Stomach (tissue), 19 donors: ENCODE data around the gene SLC35F2. TPM values are rescaled to one million over a fixed set of nuclear protein-coding genes. Genes with fewer than 3 reads are reported as not detected.
"Not testable (repeated sequence)": the region's sequence is repeated elsewhere in the genome, so short reads cannot be mapped to it uniquely, and the experiment has no call there.

Experiments
- DNase-seq, 2 donors: peaks; one replicate each; pipeline versions ENCODE4 v3.0.0 to v3.0.0-alpha.2; 2013 to 2019
- H3K27ac ChIP-seq, 5 donors: fragments of 200-600 bp in 4 of 5; sonication (generic) in 4 of 5; one replicate each; pipeline ENCODE4 v1.5.1; 2013 to 2019; ENCODE audit warnings: mild to moderate bottlenecking in 1 of 5, moderate library complexity in 1 of 5
- H3K27me3 ChIP-seq, 3 donors: fragments of 200-600 bp; sonication (generic); one replicate each; pipeline ENCODE4 v1.5.1; 2017 to 2019; ENCODE audit warnings: mixed run types in 1 of 3
- H3K36me3 ChIP-seq, 4 donors: fragments of 200-600 bp; sonication (generic); 1 replicate in 3 of 4; 2 replicates in 1 of 4; pipeline ENCODE4 v1.5.1; 2016 to 2019
- H3K4me1 ChIP-seq, 4 donors: fragments of 200-600 bp; sonication (generic); one replicate each; pipeline ENCODE4 v1.5.1; 2016 to 2019
- H3K4me3 ChIP-seq, 4 donors: fragments of 200-600 bp; sonication (generic) in 3 of 4; one replicate each; pipeline ENCODE4 v1.5.1; 2016 to 2019; ENCODE audit warnings: mild to moderate bottlenecking in 1 of 4
- H3K9me3 ChIP-seq, 4 donors: fragments of 200-600 bp; sonication (generic); one replicate each; pipeline ENCODE4 v1.5.1; 2016 to 2019
- CTCF ChIP-seq, 7 experiments: fragments of 450-650 bp in 4 of 7; fragments of 200-600 bp in 3 of 7; sonication (generic) in 3 of 7; IDR thresholded peaks; one replicate each; pipeline ENCODE4 v1.5.1; 2016 to 2019; ENCODE audit warnings: antibody characterized with exemption in 7 of 7, control low read depth in 2 of 7, mild to moderate bottlenecking in 1 of 7
- EP300 ChIP-seq: sonication (generic); formaldehyde crosslinking; IDR thresholded peaks from one replicate; pipeline ENCODE4 v1.6.1; 2017; ENCODE audit warnings: antibody characterized with exemption
- POLR2A ChIP-seq, 4 donors: fragments of 450-650 bp; IDR thresholded peaks; one replicate each; pipeline ENCODE4 v1.6.1; 2016; ENCODE audit warnings: antibody characterized with exemption in 4 of 4, control low read depth in 2 of 4, mild to moderate bottlenecking in 1 of 4, moderate library complexity in 1 of 4
- POLR2AphosphoS5 ChIP-seq, 3 donors: sonication (generic); formaldehyde crosslinking; IDR thresholded peaks; one replicate each; pipeline ENCODE4 v1.6.1; 2016; ENCODE audit warnings: antibody characterized with exemption in 3 of 3
- WGBS, 5 donors: extraction: QIAGEN DNeasy Blood & Tissue Kit in 3 of 5; methylation state at CpG; one replicate each; pipeline versions ENCODE4 v1.1.5 to v1.1.7; 2013 to 2018; 5-methylcytosine and 5-hydroxymethylcytosine counted together
- intact Hi-C: fragments of 100-400 bp; cut with DNase I; formaldehyde crosslinking; loops from one replicate; pipeline ENCODE4 v1.15.1; 2023; ENCODE audit warnings: low total_unique reads
- long read RNA-seq, 10 donors: transcript quantifications; one replicate each; lab custom pipeline, GENCODE V29; 2026
- polyA plus RNA-seq, 3 donors: library from polyadenylated mRNA; stranded (reverse); fragments of 200-250 nt; gene quantifications; one replicate each; pipeline ENCODE4 v1.2.3, GENCODE V29; 2013
- total RNA-seq, 5 donors: library from RNA; depleted of rRNA; stranded (reverse); fragments of >200 nt; gene quantifications; one replicate each; pipeline versions ENCODE4 v1.1.0 to v1.2.3, GENCODE V29; 2014 to 2016
- donor health status: healthy with polysubstance abuse.
- donor health status: Bipolar disorder and iron deficiency.
- donor health status: healthy.

SLC35F2 gene
- 10 to 100 TPM in 2 of 5 donors, 1 to 10 TPM in 3; 1.8 to 21.2 (median 9.4) TPM for total RNA-seq
- 1 to 10 TPM; 5.1 to 8.7 (median 5.8) TPM for polyA plus RNA-seq
- long read RNA-seq, donor 1, result 0 reads
- long read RNA-seq, donor 2, partial matches to known transcripts, result 0 of 2 reads
- long read RNA-seq, donor 2, other reads (novel, unspliced or antisense), result 0 of 2 reads
- long read RNA-seq, donor 3, partial matches to known transcripts, result 0 of 2 reads
- long read RNA-seq, donor 3, other reads (novel, unspliced or antisense), result 0 of 2 reads
- long read RNA-seq, donor 4, result 0 reads
- long read RNA-seq, donor 5, partial matches to known transcripts, result 0 of 2 reads
- long read RNA-seq, donor 5, other reads (novel, unspliced or antisense), result 0 of 2 reads
- long read RNA-seq, donor 6, partial matches to known transcripts, result 0 of 4 reads
- long read RNA-seq, donor 6, other reads (novel, unspliced or antisense), result 0 of 4 reads
- long read RNA-seq, donor 7, result 0 reads
- long read RNA-seq, donor 8, partial matches to known transcripts, result 0 of 1 reads
- long read RNA-seq, donor 8, other reads (novel, unspliced or antisense), result 0 of 1 reads
- long read RNA-seq, donor 9, partial matches to known transcripts, result 148 of 149 reads
- long read RNA-seq, donor 9, other reads (novel, unspliced or antisense), result 0 of 149 reads
- long read RNA-seq, donor 10, partial matches to known transcripts, result 0 of 1 reads
- long read RNA-seq, donor 10, other reads (novel, unspliced or antisense), result 0 of 1 reads

- no peaks in the 10 kb centered on the region for H3K27me3 ChIP-seq
- H3K36me3 ChIP-seq, result no peaks in the 10 kb centered on the region
- peak; percentile 78 to 85 for DNase-seq
- WGBS, 5 donors, result 0 to 1% (median 0%) methylated on average over 37 to 73 of the region's 73 CpGs
- TF ChIP-seq POLR2AphosphoS5 (IDR thresholded peaks at IDR 0.05), result peak in 2 of 3 donors; percentile 32 to 69
- no peak for TF ChIP-seq EP300
- H3K4me3 ChIP-seq, result peak within 1 kb of the TSS; percentile 73 to 85 (median 76)
- H3K4me1 ChIP-seq, result peaks cover 0 to 32% (median 25%) of the 10 kb centered on the region in 4 donors
- peak within 1 kb of the TSS; percentile 67 to 84 (median 83) for H3K27ac ChIP-seq
- no peaks in the 10 kb centered on the region for H3K9me3 ChIP-seq
- intact Hi-C loops, result no loop called here
Observed at GRCh38 chr11:107858217-107859070, at the start of gene SLC35F2. TSS of gene SLC35F2 (minus strand) at chr11:107858787. CDS start at chr11:107858767, 20 bp downstream.

GRCh38 chr11:107908211-107908610, 49.6 kb upstream of the SLC35F2 start:
- Histone ChIP-seq H3K9me3 (no peaks in the 10 kb centered on the region), H3K27ac (no peak overlapping the region), H3K4me1 (no peaks in the 10 kb centered on the region), H3K36me3 (no peaks in the 10 kb centered on the region), H3K4me3 (no peak overlapping the region), H3K27me3 (peaks cover 0 to 12% (median 6%) of the 10 kb centered on the region in 3 donors)
- intact Hi-C loops, result no loop called here
- no peak for DNase-seq
- 71 to 76% (median 73%) methylated on average over 23 of the region's 23 CpGs for WGBS, 5 donors
- TF ChIP-seq CTCF (IDR thresholded peaks at IDR 0.05) (no peak), POLR2A (IDR thresholded peaks at IDR 0.05) (no peak), EP300 (no peak), POLR2AphosphoS5 (IDR thresholded peaks at IDR 0.05) (no peak)

- TF ChIP-seq POLR2AphosphoS5 (IDR thresholded peaks at IDR 0.05) (no peak), CTCF (IDR thresholded peaks at IDR 0.05) (peak in 3 of 7 experiments; percentile 24 to 53 (median 40))
- no peaks in the 10 kb centered on the region for H3K36me3 ChIP-seq
- no peak overlapping the region for H3K4me3 ChIP-seq
- no peaks in the 10 kb centered on the region for H3K4me1 ChIP-seq
- no peak overlapping the region for H3K27ac ChIP-seq
- H3K9me3 ChIP-seq, result no peaks in the 10 kb centered on the region
- whole genome bisulfite sequencing, 5 donors, result 29 to 36% (median 33%) methylated on average over 1 of the region's 1 CpG
- intact Hi-C loops, result no loop called here
- no peaks in the 10 kb centered on the region for H3K27me3 ChIP-seq
- peak in 1 of 2 donors; percentile 32 for DNase-seq
Observed at GRCh38 chr11:107898270-107898669, 39.7 kb upstream of the SLC35F2 start.

- intact Hi-C loops, result no loop called here
- DNase-seq, result no peak
Observed at GRCh38 chr11:107882095-107882820, 23.7 kb upstream of the SLC35F2 start.

GRCh38 chr11:107881471-107881870, 22.9 kb upstream of the SLC35F2 start:
- WGBS, 5 donors, result 89 to 94% (median 93%) methylated on average over 8 to 9 of the region's 9 CpGs
- not testable (repeated sequence) for H3K27me3 ChIP-seq

More at GRCh38 chr11:107882095-107882820, 23.7 kb upstream of the SLC35F2 start:
- Histone ChIP-seq H3K9me3 (no peaks in the 10 kb centered on the region), H3K27ac (no peak overlapping the region), H3K4me1 (no peaks in the 10 kb centered on the region), H3K4me3 (no peak overlapping the region), H3K27me3 (no peaks in the 10 kb centered on the region), H3K36me3 (no peaks in the 10 kb centered on the region)
- no peak for TF ChIP-seq POLR2AphosphoS5 (IDR thresholded peaks at IDR 0.05)
- no peak for TF ChIP-seq EP300
- TF ChIP-seq CTCF (IDR thresholded peaks at IDR 0.05), result no peak
- TF ChIP-seq POLR2A (IDR thresholded peaks at IDR 0.05), result no peak
- 87 to 97% (median 90%) methylated on average over 3 of the region's 3 CpGs for WGBS, 5 donors

More at GRCh38 chr11:107881471-107881870, 22.9 kb upstream of the SLC35F2 start:
- H3K27ac ChIP-seq, H3K9me3 ChIP-seq, H3K4me3 ChIP-seq, H3K4me1 ChIP-seq, H3K36me3 ChIP-seq, intact Hi-C loops, DNase-seq: not testable (repeated sequence)
